Fibroblast of skin of scalp (primary cell): ENCODE data around the gene CLPTM1L.
"Not testable (repeated sequence)": the region's sequence is repeated elsewhere in the genome, so short reads cannot be mapped to it uniquely, and the experiment has no call there.

Experiments
- DNase-seq: peaks from one replicate; pipeline ENCODE4 v3.0.0-alpha.2; 2013

The CLPTM1L gene

GRCh38 chr5:1285883-1286291 is 59.0 kb downstream of the CLPTM1L start:
- no peak for DNase-seq

GRCh38 chr5:1285141-1285540 is 59.8 kb downstream of the CLPTM1L start:
- no peak for DNase-seq

GRCh38 chr5:1284336-1284970 is 60.4 kb downstream of the CLPTM1L start:
- DNase-seq: not testable (repeated sequence)

DNA sequence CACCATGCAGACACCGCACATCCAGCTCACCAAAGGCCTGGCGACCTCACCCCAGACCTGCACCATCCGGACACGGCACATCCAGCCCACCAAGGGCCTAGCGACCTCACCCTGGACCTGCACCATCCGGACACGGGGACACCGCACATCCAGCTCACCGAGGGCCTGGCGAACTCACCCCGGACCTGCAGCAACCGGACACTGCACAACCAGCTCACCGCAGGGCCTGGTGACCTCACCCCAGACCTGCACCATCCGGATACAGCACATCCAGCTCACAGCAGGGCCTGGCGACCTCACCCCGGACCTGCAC is 61.2 kb downstream of the CLPTM1L start:
- DNase-seq: not testable (repeated sequence)

- DNase-seq: not testable (repeated sequence)
Measured at GRCh38 chr5:1282993-1283728, 61.7 kb downstream of the CLPTM1L start.

GRCh38 chr5:1282131-1282992 is 62.5 kb downstream of the CLPTM1L start:
- DNase-seq: no peak

GRCh38 chr5:1281038-1281882 is 63.6 kb downstream of the CLPTM1L start:
- no peak for DNase-seq

- DNase-seq: no peak
Measured at GRCh38 chr5:1280177-1281037, 64.5 kb downstream of the CLPTM1L start.

GRCh38 chr5:1279443-1280151 is 65.3 kb downstream of the CLPTM1L start:
- no peak for DNase-seq

DNA sequence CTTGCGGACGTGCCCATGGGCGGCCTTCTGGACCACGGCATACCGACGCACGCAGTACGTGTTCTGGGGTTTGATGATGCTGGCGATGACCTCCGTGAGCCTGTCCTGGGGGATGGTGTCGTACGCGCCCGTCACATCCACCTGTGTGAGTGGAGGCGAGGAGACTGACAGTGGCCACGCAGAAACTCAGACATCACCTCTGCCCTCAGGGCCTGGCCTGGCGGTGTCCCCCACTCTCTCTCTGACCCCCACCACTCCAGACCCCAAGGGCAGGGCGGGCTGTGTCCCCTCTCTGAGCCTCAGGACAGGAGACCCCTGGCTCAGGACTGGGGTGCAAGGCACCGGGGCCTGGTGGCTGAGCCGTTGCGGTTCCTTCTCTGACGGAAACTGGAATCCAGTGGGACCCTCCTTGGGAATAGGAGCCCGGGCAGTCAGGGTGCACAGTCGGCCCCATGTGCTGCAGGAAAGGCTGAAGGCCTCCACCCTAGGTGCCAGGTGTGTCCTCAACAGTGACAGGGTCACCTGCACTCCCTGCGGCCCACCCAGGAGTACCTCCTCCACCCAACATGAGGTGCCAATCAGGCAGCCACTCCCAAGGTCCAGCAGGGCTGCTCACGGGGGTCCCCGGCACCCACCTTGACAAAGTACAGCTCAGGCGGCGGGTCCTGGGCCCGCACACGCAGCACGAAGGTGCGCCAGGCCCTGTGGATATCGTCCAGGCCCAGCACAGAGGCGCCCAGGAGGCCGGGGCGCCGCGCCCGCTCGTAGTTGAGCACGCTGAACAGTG is 66.0 kb downstream of the CLPTM1L start:
- DNase-seq: no peak

- DNase-seq: no peak
Measured at GRCh38 chr5:1278216-1278615, 66.7 kb downstream of the CLPTM1L start.

GRCh38 chr5:1277781-1278180 is 67.1 kb downstream of the CLPTM1L start:
- no peak for DNase-seq

DNA sequence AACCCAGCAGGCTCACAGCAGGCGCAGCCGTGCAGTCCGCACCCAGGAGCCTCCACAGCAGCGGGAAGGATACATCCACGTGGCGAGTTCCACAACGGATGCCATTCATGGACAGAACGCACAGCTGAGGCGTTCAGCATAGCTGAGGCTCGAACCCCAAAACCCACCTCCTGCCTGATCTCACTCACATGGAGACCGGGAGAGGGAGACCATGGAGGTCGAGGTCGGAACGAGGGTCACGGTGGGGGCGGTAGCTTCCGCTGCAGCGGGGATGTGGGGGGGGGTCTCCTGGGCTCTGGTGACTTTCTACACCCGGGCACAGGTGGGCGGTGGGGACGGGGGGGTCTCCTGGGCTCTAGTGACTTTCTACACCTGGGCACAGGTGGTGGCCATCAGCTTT is 67.6 kb downstream of the CLPTM1L start:
- DNase-seq: no peak

- DNase-seq: no peak
Measured at GRCh38 chr5:1276930-1277329, 68.0 kb downstream of the CLPTM1L start.

- not testable (repeated sequence) for DNase-seq
Measured at GRCh38 chr5:1275397-1276391, 69.2 kb downstream of the CLPTM1L start.

DNA sequence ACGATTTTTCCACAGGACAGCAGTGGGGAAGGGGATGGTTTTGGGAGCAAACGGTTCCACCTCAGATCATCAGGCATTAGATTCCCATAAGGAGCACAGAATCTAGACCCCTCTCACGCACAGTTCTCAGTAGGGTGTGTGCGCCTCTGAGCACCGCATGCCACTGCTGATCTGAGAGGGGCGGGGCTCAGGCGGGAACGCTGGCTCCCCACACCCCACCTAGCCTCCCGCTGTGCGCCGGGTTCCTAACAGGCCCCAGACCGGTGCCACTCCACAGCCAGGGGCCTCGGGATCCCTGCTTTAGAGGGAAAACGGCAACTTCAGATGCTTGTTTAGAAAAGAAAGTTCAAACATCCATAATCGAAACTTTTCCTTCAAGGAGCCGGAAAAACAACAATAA is 70.4 kb downstream of the CLPTM1L start:
- no peak for DNase-seq

DNA sequence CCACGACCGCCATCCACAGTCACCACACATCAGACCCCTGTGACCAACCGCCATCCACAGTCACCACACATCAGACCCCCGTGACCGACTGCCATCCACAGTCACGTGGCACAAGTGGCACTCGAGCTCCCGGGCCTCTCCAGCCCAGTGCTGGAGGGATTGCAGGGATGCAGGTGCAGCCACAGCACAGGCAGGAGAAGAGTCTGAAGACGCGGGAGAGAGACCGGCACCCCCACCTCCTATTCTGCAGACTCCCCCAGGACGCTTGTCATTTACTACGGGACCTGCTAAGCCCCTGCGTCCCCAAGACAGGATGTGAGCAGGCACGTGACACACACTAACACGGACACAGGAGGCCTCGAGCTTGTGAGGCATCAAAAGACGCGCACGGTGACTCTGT is 71.2 kb downstream of the CLPTM1L start:
- DNase-seq: no peak

- no peak for DNase-seq
Measured at GRCh38 chr5:1272201-1272600, 72.7 kb downstream of the CLPTM1L start.
